ENCODE data around the gene MATCAP1.

MATCAP1 gene

DNA sequence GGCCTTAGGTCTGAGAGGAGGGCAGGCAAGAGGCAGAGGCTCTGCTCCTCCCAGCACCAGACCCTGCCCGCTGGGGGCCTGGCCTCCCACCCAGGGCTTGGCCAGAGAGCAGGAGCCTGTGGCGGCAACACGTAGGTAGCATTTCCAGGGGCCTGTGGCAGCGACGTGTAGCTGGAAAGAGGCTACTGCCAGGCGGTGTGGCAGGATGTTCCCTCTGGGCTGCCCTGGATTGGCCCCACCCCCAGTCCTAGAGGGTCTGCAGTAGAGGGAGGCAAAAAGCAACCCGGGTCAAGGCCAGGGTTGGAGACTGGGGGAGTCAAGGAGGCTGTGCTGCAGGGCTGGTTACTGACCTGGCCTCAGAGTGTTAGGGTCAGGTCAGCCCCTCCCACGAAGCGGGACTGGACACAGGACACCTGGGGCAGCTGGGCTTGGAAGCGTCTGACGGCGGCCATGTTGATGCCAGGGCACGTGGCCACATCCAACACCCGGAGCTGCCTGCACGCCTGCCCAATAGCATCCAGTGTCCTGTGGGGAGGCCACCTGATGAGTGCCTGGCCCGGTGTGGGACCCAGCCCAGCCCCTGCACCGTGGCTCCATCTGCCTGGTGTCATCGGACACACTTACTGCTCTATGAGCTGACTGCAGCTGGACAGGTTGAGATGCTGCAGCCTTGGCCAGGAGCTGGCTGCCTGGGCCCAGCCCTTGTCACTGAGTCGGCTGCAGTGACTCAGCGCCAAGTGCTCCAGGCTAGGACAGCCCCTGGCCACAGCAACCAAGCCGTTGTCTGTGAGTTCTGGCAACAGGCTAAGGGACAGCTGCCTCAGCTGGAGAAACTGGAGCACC, 23.7 kb upstream of the MATCAP1 start:
- no peak for DNase-seq (ENCODE audit: low read depth)

DNA sequence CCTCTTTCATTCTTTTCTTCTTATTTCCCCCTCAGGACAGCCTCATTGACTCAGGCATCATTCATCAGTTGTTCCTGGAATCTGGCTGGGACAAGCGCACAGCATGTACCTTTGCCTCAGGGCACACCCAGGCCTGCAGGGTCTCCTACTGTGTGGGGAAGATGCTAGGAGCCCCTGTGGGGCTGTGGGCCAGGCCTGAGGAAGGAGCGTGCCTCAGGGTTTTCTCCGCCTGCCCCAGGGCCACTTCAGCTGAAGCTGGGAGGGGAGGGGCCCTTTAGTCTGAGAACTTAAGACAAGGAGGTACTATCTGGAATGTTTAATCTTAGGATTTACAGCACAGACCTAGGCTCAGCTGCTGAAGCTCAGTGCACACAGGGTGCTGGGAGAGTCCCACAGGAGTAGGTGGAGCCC, 23.1 kb upstream of the MATCAP1 start:
- no peak for DNase-seq (ENCODE audit: low read depth)

DNA sequence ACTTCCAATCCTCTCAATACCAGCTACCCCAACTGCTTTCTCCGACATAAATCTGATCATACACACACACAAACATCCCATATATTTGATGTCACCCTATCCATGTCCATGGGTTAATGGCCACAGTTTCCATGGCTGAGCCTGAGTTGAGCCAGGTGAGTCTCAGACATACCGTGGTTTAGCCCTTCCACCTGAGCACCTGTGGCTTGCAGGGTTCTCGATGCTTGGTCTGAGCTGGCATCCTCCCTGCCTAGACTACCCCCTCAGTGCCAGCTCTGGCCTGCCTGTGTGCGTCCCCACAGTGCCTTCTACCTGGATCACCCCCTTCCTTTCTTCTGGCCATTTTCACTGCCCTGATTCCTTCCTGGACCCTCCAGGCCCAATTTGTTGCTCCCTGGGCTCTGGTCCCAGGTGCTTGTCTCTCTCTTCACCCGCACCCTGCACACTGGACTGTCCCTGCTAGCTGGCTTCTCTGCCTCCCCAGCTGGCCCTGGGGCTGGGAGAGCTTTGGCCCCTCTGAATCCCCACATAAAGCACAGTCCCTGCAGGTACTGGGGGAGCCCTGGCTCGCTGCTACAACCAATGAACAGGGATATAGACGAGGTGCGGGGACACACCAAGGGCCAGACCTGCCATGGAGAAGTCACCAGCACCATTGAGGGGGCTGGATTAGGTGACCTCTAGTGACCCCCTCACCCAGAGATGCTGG, 22.5 kb upstream of the MATCAP1 start:
- no peak for DNase-seq (ENCODE audit: low read depth)

DNA sequence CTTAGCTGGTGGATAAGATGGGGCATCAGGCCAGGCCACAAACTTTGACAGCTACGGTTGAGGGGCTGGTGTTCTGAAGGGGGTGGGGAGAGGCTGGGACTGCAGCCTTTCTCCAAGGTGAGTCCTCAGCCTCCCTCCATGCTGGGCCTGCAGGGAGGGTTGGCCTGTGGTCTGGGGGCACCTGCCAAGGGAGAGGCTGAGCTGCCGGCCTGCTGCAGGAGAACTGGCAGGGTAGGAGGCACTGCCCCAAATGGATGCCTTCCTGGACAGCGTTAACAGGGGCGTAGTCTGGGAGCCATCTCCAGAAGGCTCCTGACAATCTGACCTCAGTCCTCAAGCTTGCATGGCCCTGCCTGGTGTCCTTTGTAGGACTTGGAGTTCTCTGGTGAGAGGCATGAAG, 20.3 kb upstream of the MATCAP1 start:
- DNase-seq (ENCODE audit: low read depth) = no peak

DNA sequence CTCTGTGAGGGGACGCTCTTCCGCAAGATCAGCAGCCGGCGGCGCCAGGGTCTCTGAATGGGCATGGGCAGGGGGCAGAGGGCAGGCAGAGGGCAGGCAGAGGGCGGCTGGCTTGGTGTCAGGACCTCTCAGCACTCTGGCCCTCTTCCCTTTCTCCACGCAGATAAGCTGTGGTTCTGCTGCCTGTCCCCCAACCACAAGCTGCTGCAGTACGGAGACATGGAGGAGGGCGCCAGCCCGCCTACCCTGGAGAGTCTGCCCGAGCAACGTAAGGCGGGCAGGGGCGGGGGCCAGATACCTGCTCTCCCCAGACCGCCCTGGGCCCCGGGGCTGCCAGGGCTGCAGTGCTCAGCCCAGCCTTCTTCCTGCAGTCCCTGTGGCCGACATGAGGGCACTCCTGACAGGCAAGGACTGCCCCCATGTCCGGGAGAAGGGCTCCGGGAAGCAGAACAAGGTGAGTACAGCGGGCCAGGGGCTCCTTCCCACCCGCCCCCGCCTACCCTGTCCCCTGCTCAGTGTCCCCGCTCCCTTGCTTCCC, 19.3 kb upstream of the MATCAP1 start:
- no peak for DNase-seq (ENCODE audit: low read depth)

DNA sequence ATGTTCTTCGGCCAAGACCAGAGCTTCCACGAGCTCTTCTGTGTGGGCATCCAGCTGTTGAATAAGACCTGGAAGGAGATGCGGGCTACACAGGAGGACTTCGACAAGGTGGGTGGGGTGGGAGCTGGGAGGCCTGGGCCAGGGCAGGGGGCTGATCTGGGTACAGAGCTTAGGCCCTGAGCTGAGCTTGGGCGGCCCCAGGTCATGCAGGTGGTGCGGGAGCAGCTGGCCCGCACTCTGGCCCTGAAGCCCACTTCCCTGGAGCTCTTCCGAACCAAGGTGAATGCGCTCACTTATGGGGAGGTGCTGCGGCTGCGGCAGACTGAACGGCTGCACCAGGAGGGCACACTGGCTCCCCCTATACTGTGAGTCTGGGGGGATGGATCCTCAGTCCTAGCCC, 18.7 kb upstream of the MATCAP1 start:
- no peak for DNase-seq (ENCODE audit: low read depth)

DNA sequence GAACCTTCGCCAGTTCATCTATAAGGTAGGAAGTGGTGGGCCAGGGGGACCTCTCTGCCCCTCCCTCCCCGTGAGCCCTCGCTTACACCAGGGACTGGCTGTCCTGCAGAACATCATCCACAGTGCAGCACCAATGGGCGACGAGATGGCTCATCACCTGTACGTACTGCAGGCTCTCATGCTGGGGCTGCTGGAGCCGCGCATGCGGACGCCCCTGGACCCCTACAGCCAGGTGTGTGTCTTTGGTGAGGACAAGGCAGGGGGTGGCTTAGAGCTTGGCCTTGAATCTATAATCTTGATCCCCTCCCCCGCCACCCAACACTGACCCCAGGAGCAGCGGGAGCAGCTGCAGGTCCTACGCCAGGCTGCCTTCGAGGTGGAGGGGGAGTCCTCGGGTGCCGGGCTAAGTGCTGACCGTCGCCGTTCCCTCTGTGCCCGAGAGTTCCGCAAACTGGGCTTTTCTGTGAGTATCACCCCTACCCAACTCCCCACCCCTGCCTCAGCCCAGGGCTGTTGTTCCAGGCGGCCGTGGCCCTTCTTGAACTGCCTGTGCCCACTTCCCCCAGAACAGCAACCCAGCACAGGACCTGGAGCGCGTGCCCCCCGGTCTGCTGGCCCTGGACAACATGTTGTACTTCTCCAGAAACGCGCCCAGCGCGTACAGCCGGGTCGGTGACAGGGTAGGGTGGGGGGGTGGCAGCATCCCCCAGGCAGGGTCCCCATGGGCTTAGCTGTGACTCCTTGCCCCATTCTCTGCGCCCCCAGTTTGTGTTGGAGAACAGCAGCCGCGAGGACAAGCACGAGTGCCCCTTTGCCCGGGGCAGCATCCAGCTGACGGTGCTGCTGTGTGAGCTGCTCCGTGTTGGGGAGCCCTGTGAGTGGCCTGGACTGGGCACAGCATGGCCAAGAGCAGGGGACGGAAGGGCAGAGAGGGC, 17.9 kb upstream of the MATCAP1 start:
- DNase-seq (ENCODE audit: low read depth) = no peak

DNA sequence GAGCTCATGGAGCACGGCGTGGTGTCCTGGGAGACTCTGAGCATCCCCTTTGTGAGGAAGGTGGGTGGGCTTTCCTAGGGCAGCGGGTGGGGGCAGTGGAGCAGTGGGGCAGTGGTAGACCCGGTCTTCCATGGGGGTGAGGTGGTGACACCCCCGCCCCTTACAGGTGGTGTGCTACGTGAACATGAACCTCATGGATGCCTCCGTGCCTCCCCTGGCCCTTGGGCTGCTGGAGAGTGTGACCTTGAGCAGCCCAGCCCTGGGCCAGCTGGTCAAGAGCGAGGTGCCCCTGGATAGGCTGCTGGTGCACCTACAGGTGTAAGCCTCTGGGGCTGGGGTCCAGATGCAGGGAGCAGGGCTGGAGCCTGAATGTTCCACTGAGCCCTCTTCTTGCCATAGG, 16.7 kb upstream of the MATCAP1 start:
- no peak for DNase-seq (ENCODE audit: low read depth)

DNA sequence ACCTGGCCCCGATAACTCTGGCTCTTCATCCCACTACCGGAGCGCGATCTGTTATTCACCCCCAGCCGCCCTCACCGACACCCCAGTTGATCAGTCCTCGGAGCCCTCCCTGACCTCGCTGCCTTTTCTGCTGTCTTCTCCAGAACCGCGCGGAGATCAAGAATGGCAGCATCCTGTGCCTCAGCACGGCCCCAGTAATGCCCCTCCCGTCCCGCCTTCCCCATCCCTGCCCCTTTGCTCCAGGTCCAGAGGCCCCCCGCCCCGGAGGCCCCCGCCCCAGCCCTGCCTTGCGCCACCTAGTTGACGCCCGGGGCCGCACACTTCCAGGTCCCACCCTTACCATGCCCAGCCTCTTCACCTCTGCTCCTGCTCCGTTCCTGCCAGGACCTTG, 16.0 kb upstream of the MATCAP1 start:
- no peak for DNase-seq (ENCODE audit: low read depth)

DNA sequence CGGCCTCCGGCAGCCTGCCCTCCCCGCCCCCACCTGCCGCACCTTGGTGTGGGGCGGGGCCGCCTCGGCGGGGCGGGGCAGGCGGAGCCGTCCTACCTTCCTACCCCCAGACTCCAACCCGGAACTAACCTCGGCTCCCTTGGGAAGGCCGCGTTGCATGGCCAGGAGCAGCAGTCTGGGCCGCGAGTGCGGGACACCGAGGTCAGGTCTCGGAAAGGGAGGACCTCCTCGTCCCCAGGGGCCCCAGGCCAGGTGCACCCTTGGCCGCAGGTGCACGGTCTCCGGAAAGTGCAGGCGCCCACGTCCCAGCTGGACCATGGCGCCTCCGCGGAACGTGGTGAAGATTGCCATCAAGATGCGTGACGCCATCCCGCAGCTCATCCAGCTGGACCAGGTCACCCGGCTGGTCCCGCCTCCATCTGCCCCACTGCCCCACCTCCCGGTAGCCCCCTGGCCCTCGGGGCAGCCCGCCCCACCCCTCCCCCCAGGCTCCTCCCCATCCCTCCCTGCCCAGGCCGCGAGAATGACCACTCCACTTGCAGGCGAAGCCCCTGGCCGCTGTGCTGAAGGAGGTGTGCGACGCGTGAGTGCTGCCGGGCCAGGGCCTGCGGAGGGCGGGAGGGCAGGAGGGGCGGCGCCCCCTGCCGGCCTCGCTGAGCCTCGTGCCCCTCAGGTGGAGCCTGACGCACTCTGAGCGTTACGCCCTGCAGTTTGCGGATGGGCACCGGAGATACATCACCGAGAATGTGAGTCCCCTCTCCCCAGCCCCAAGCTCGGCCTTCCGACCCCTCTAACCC, 15.4 kb upstream of the MATCAP1 start, which contains the start of gene ELMO3:
Gene ELMO3, plus strand, starts transcription at position 121 of the 797 bp plus-strand sequence. Its CDS starts 196 bp downstream, at position 317.
- DNase-seq (ENCODE audit: low read depth) = no peak

DNA sequence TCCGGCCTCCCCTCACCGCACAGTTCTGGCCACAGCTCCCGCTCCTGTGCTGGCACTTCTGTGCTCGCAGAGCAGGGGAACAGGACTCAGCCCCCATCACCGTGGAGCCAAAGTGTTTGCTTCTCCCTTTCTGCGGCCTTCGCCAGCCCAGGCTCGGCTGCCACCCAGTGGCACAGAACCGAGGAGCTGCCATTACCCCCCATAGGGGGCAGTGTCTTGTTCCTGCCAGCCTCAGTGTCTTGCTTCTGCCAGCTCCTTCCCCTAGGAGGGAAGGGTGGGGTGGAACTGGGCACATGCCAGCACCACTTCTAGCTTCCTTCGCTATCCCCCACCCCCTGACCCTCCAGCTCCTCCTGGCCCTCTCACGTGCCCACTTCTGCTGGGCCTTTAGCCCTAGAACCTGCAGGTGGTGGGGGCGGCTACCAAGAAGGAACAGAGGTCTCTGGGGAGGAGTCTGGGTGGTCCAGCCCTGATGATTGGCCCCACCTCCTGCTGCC, 14.5 kb upstream of the MATCAP1 start:
- DNase-seq (ENCODE audit: low read depth) = peak; percentile 40

DNA sequence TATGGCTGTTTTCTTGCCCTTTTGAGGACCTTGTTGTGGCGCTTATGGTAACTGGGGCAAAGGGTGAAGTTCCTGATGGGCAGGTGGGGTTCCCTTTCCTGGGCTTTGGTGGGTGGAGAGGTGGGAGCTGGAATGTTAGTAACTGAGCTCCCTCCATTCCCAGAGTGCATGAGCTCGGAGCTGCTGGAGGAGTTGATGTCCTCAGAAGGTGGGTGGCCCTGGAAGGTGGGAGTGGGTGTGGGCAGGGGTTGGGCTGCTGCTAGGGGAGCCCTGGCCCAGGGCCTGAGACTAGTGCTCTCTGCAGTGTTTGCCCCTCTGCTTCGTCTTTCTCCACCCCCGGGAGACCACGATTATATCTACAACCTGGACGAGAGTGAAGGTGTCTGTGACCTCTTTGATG, 13.9 kb upstream of the MATCAP1 start:
- DNase-seq (ENCODE audit: low read depth) = no peak

DNA sequence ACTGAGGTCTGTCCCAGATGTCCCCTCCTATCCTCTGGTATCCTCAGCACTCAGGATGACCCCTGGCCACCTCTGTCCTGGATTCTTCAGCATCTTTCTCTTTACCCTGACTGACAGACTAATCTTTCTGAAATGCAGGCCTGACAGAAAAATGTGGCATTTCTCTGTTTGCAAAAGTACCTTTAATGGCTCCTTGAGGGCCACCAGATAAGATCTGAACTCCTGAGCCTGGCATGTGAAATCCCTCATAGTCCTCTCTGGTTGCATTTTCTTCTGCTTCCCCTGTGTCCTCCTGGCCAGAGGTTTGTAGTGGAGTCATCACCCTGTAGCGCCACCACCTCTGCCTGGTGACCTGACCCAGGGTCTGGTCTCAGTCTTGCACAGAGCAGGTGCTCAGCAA, 13.1 kb upstream of the MATCAP1 start:
- no peak for DNase-seq (ENCODE audit: low read depth)

DNA sequence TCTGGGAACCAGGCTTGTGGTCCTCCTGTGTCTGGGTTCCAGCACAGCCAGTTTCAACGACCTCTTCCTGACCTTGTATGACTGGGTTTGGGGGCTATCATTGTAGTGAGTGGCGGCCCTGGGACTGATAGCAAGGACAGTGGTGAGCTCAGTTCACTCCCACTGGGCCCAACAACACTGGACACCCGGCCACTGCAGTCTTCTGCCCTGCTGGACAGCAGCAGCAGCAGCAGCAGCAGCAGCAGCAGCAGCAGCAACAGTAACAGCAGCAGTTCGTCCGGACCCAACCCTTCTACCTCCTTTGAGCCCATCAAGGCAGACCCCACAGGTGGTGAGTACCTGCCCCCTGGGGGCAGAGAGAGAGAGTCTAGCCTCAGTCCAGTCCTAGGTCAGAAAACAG, 11.9 kb upstream of the MATCAP1 start:
- DNase-seq (ENCODE audit: low read depth) = no peak

DNA sequence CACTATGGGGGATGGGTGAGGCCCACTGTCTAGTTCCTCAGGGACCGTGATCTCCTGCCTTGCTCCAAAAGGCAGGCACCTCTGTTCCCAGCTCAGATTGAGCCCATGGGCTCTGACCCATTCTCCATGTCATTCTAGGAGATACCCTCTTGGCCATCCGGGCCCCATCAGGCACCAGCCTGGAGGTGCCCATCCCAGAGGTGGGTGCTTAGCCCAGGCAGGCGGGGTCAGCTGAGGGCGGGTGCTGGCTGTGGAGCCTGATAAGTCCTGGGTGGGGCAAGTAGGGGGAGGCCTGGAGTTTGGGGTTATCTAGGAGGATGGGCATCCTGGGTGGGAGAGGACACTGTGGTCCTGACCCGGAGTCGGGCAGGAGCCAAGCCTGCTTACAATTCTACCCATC, 10.5 kb upstream of the MATCAP1 start:
- no peak for DNase-seq (ENCODE audit: low read depth)

DNA sequence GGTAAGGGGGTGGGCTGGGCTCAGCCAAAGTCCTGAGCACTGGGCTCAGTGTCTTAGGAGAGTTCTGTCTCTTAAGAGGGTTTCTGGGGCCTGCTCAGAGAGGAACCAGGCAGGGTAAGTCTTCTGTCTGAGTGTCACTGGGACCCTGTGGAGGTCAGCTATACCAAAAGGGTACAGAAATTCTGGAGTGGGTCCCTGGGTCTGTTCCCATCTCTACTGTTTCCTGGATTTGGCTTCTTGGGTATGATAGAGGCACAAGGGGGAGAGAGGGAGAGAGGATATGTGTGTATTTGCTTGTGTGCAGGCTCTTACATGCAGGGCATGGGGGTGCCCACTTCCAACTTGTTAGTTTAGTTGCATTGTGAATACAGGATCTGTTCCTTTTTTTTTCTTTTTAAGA, 9.8 kb upstream of the MATCAP1 start:
- DNase-seq (ENCODE audit: low read depth) = no peak

DNA sequence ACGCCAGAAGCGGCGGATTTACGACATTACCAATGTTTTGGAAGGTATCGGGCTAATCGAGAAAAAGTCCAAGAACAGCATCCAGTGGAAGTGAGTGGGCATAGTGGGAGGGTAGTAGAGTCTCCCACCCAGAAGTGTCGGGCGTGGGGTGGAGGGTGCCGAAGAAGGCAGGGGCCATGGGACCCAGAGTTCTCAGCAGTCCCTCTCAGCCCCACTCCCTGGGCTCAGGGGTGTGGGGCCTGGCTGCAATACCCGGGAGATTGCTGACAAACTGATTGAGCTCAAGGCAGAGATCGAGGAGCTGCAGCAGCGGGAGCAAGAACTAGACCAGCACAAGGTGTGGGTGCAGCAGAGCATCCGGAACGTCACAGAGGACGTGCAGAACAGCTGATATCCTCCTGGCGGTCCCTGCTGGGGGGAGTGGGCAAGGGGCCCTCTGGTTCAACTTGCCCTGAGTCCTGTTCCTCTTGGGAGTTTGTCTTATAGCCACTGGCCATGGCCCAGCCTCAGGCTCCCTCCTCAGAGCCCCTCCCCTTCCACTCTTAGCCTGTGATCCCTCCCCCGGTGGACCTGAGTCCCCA, 9.1 kb upstream of the MATCAP1 start:
- no peak for DNase-seq (ENCODE audit: low read depth)

DNA sequence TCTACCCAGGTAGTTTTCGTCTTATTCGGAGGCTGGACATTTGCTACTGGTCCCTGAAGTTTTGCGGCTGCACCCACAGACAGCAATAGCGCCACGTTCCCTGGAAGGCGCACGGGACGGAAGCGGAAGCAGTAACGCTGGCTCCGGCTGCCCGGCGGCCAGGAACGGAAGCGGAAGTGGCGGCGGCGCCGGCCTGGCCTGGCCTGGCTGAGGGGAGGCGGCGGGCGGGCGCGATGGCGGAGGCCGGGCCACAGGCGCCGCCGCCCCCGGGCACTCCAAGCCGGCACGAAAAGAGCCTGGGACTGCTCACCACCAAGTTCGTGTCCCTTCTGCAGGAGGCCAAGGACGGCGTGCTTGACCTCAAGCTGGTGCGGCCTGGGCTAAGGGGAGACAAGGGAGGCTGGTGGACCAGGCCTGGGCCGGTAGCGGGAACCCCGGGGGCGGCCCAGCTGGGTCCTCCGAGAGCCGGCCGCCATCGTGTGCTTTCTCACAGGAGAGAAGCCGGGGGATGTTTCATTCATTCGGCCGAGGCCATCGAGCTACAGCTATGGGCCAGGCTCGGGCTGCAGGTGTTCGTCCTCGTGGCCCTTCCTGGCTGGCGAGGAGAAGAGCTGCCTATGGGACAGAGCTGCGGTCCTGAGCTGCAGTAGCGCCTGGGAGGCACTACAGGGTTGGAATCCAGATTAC, 8.4 kb upstream of the MATCAP1 start, which contains the start of gene E2F4:
Gene E2F4, plus strand, starts transcription at position 161 of the 687 bp plus-strand sequence. Its CDS starts 73 bp downstream, at position 234.
- DNase-seq (ENCODE audit: low read depth) = peak; percentile 91

DNA sequence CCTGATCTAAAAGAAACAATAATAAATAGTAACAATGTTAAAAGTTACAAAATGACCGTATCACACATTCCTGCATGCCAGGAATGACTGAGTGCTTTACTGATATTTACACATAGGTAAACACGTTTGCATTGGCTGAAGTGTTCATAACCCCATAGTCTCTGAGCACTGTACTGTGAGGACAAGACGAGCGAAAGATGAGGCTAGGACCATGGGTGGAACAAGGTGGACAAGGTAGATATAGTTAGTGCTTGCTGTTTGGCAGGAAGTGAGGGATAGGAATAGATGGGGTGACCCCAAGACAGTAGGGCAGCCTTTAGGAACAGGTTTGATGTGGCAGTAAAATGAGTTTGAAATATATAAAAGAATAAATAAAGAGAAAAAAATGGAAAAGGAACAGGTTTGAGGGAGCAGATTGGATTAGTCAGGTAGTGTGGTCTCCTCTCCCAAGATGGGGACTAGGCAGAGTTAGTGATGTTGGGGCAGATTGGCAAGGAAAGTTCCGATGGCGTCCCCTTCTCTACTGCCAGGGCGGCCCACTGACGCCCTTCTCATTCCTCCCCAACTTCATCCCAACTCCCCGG, 7.7 kb upstream of the MATCAP1 start:
- no peak for DNase-seq (ENCODE audit: low read depth)

Measured in amniotic epithelial cell (primary cell).